HG03196 (cell line): ENCODE data around the gene EDDM3A.
"Not testable (repeated sequence)": the region's sequence is repeated elsewhere in the genome, so short reads cannot be mapped to it uniquely, and the experiment has no call there.

ENCODE experiments used
- ATAC-seq: cut with Tn5 transposase; IDR thresholded peaks from one replicate; pipeline ENCODE4 v1.9.1; 2021; ENCODE audit not compliant: unreplicated experiment

EDDM3A gene

GRCh38 chr14:20732979-20733635 is 12.6 kb upstream of the EDDM3A start:
- no peak for ATAC-seq

- no peak for ATAC-seq
Observed at GRCh38 chr14:20733684-20734429, 11.8 kb upstream of the EDDM3A start.

GRCh38 chr14:20734430-20734806 is 11.3 kb upstream of the EDDM3A start:
- no peak for ATAC-seq

GRCh38 chr14:20738292-20738691 is 7.4 kb upstream of the EDDM3A start:
- ATAC-seq: not testable (repeated sequence)

GRCh38 chr14:20742132-20742531 is 3.6 kb upstream of the EDDM3A start:
- ATAC-seq: no peak

GRCh38 chr14:20743556-20743955 is 2.1 kb upstream of the EDDM3A start:
- no peak for ATAC-seq

- ATAC-seq: no peak
Observed at GRCh38 chr14:20746566-20746965, 879 bp downstream of the EDDM3A start.

GRCh38 chr14:20748439-20748838 is 2.8 kb downstream of the EDDM3A start:
- no peak for ATAC-seq

GRCh38 chr14:20750194-20750593 is 4.5 kb downstream of the EDDM3A start:
- ATAC-seq: no peak

- ATAC-seq: no peak
Observed at GRCh38 chr14:20751963-20752562, 6.4 kb downstream of the EDDM3A start.

GRCh38 chr14:20754308-20754707 is 8.6 kb downstream of the EDDM3A start:
- no peak for ATAC-seq

GRCh38 chr14:20755037-20755436 is 9.3 kb downstream of the EDDM3A start:
- ATAC-seq: no peak

- ATAC-seq: no peak
Observed at GRCh38 chr14:20757965-20758364, 12.3 kb downstream of the EDDM3A start.

- ATAC-seq: not testable (repeated sequence)
Observed at GRCh38 chr14:20759465-20759864, 13.8 kb downstream of the EDDM3A start.

GRCh38 chr14:20760950-20761349 is 15.3 kb downstream of the EDDM3A start:
- no peak for ATAC-seq

- no peak for ATAC-seq
Observed at GRCh38 chr14:20768593-20768892, 22.9 kb downstream of the EDDM3A start.

GRCh38 chr14:20769421-20769820 is 23.7 kb downstream of the EDDM3A start:
- no peak for ATAC-seq

- no peak for ATAC-seq
Observed at GRCh38 chr14:20772650-20773049, 27.0 kb downstream of the EDDM3A start.

- no peak for ATAC-seq
Observed at GRCh38 chr14:20774258-20774824, 28.7 kb downstream of the EDDM3A start.

- ATAC-seq: no peak
Observed at GRCh38 chr14:20775043-20775442, 29.4 kb downstream of the EDDM3A start.

- ATAC-seq: no peak
Observed at GRCh38 chr14:20775901-20776300, 30.2 kb downstream of the EDDM3A start.

- no peak for ATAC-seq
Observed at GRCh38 chr14:20781803-20782202, 36.1 kb downstream of the EDDM3A start.
